Mucosa of descending colon (tissue), 3 donors: ENCODE results near the gene AP3S1. TPM values are rescaled to one million over a fixed set of nuclear protein-coding genes. Genes with fewer than 3 reads are reported as not detected.

Experiments used
- ATAC-seq: fragments of 200-7000 bp; cut with Tn5 transposase; one replicate; pipeline ENCODE4 v1.9.1; 2020; ENCODE audit warnings: mild to moderate bottlenecking, moderate library complexity
- DNase-seq, 3 donors: peaks; one replicate each; pipeline ENCODE4 v3.0.0-alpha.2; 2020
- H3K36me3 ChIP-seq: fragments of 200-600 bp; one replicate; pipeline ENCODE4 v1.8.0; 2021; ENCODE audit warnings: low read depth, mild to moderate bottlenecking
- H3K4me1 ChIP-seq: fragments of 200-600 bp; one replicate; pipeline ENCODE4 v1.8.0; 2021; ENCODE audit warnings: low read depth, mild to moderate bottlenecking
- H3K4me3 ChIP-seq: fragments of 200-600 bp; one replicate; pipeline ENCODE4 v1.8.0; 2021; ENCODE audit warnings: mild to moderate bottlenecking
- H3K9me3 ChIP-seq: fragments of 200-600 bp; one replicate; pipeline ENCODE4 v1.8.0; 2021; ENCODE audit warnings: mild to moderate bottlenecking
- CTCF ChIP-seq: fragments of 200-600 bp; IDR thresholded peaks from one replicate; pipeline ENCODE4 v1.8.0; 2022; ENCODE audit warnings: antibody characterized with exemption, mild to moderate bottlenecking
- intact Hi-C, 2 donors: fragments of 100-400 bp; cut with DNase I in 1 of 2; cut with micrococcal nuclease in 1 of 2; formaldehyde crosslinking; loops; one replicate each; pipeline versions ENCODE4 v1.11.0 to v1.11.1; 2022; cut with DNase I, micrococcal nuclease
- total RNA-seq, 3 donors: library from RNA; stranded (reverse); fragmentation: NEBNext Ultra II Directional in 2 of 3; extraction: Animal tissue kit (Norgen Biotek cat#: 25700) in 2 of 3; gene quantifications; one replicate each; pipeline versions ENCODE4 v1.2.1 to v1.2.4, GENCODE V29; 2021 to 2023
- donor health status: DM: no; HTN: no; CAD: no; lungs with moderate emphysema.
- donor health status: DM: no; HTN: no; CAD: no.
- donor health status: DM: no; HTN: yes; CAD: no.

Gene AP3S1
- total RNA-seq, 3 donors from 2014 or later = 75.5 to 94.8 (median 76.2) TPM

- TF ChIP-seq CTCF = no peak
Measured at GRCh38 chr5:115810761-115811160, 31.0 kb upstream of the AP3S1 start.

GRCh38 chr5:115811406-115811805 lies 30.3 kb upstream of the AP3S1 start:
- Histone ChIP-seq H3K36me3 (no peaks in the 10 kb centered on the region), H3K9me3 (no peaks in the 10 kb centered on the region), H3K4me3 (no peak overlapping the region), H3K4me1 (peaks cover 7% of the 10 kb centered on the region)
- ATAC-seq (no peak), DNase-seq (no peak)
- no peak for TF ChIP-seq CTCF
- intact Hi-C loops = no loop called here

More at GRCh38 chr5:115810761-115811160, 31.0 kb upstream of the AP3S1 start:
- no peak overlapping the region for H3K4me3 ChIP-seq
- no peaks in the 10 kb centered on the region for H3K36me3 ChIP-seq
- intact Hi-C loops = no loop called here
- peaks cover under 1% of the 10 kb centered on the region for H3K4me1 ChIP-seq
- DNase-seq = no peak
- no peaks in the 10 kb centered on the region for H3K9me3 ChIP-seq
- no peak for ATAC-seq

GRCh38 chr5:115812372-115812771 lies 29.4 kb upstream of the AP3S1 start:
- H3K4me1 ChIP-seq = peaks cover 8% of the 10 kb centered on the region
- DNase-seq (no peak), ATAC-seq (no peak)
- H3K4me3 ChIP-seq = no peak overlapping the region
- no peaks in the 10 kb centered on the region for H3K9me3 ChIP-seq
- H3K36me3 ChIP-seq = no peaks in the 10 kb centered on the region
- no peak for TF ChIP-seq CTCF
- intact Hi-C loops = no loop called here

- H3K4me1 ChIP-seq = peaks cover 8% of the 10 kb centered on the region
- no peak for TF ChIP-seq CTCF
- intact Hi-C loops = no loop called here
- no peaks in the 10 kb centered on the region for H3K36me3 ChIP-seq
- ATAC-seq (no peak), DNase-seq (no peak)
- no peaks in the 10 kb centered on the region for H3K9me3 ChIP-seq
- H3K4me3 ChIP-seq = no peak overlapping the region
Measured at GRCh38 chr5:115813719-115814118, 28.0 kb upstream of the AP3S1 start.

GRCh38 chr5:115815006-115815692 lies 26.6 kb upstream of the AP3S1 start:
- no peak for TF ChIP-seq CTCF
- DNase-seq = no peak
- Histone ChIP-seq H3K36me3 (no peaks in the 10 kb centered on the region), H3K4me3 (no peak overlapping the region), H3K4me1 (peaks cover 8% of the 10 kb centered on the region), H3K9me3 (no peaks in the 10 kb centered on the region)
- no peak for ATAC-seq
- intact Hi-C loops = no loop called here
